SK-N-SH (cell line): Measurements from ENCODE around the gene TPSG1. TPM values are rescaled to one million over a fixed set of nuclear protein-coding genes. Genes with fewer than 3 reads are reported as not detected.

Experiments used
- CTCF ChIA-PET: fragments of 300-600, 350-600 bp; formaldehyde crosslinking; extraction: SDS; loops from one replicate; lab custom pipeline; 2021; lab: Yijun Ruan, JAX
- POLR2A ChIA-PET: fragments of 350-600 bp; sonication (Branson Sonifier 250); formaldehyde crosslinking; extraction: SDS; loops from one replicate; lab custom pipeline; 2020; ENCODE audit warnings: antibody characterized with exemption, inconsistent platforms; lab: Yijun Ruan, JAX
- DNase-seq: peaks from one replicate; pipeline ENCODE4 v3.0.0; 2012
- H2AFZ ChIP-seq: fragments of 200-600 bp; sonication (generic); 2 replicates; pipeline ENCODE4 v1.8.1; 2016; ENCODE audit warnings: antibody characterized with exemption, mild to moderate bottlenecking, low read depth
- H3F3A ChIP-seq: fragments of 200-600 bp; sonication (generic); replicated peaks from 2 replicates; pipeline ENCODE3; 2016; ENCODE audit warnings: antibody characterized with exemption, mild to moderate bottlenecking; ENCODE audit not compliant: insufficient read depth
- H3K27ac ChIP-seq, 2 experiments: fragments of 200-500 bp in 1 of 2; fragments of 200-600 bp in 1 of 2; sonication (Bioruptor generic) in 1 of 2; sonication (generic), shearing (Covaris generic) in 1 of 2; 2 replicates each; pipeline versions ENCODE4 v1.5.1 to v1.6.1; 2014 to 2016; ENCODE audit warnings: low read depth in 2 of 2, inconsistent platforms in 1 of 2, low read length in 1 of 2, mild to moderate bottlenecking in 1 of 2, mixed read lengths in 1 of 2
- H3K27me3 ChIP-seq: fragments of 200-600 bp; sonication (generic), shearing (Covaris generic); 2 replicates; pipeline ENCODE4 v1.6.1; 2016; ENCODE audit warnings: mixed run types; ENCODE audit not compliant: insufficient read depth
- H3K36me3 ChIP-seq, 2 experiments: fragments of 200-500 bp in 1 of 2; fragments of 200-600 bp in 1 of 2; sonication (Bioruptor generic) in 1 of 2; sonication (generic) in 1 of 2; replicated peaks in 1 of 2; 2 replicates each; pipeline versions ENCODE3 to v1.5.1; 2014 to 2016; ENCODE audit warnings: low read length in 1 of 2, mild to moderate bottlenecking in 1 of 2; ENCODE audit not compliant: insufficient read depth in 2 of 2, control insufficient read depth in 1 of 2
- H3K4me1 ChIP-seq, 2 experiments: fragments of 200-500 bp in 1 of 2; fragments of 200-600 bp in 1 of 2; sonication (Bioruptor generic) in 1 of 2; sonication (generic), shearing (Covaris generic) in 1 of 2; 2 replicates each; pipeline versions ENCODE4 v1.5.1 to v1.6.1; 2014 to 2016; ENCODE audit warnings: low read depth in 1 of 2, low read length in 1 of 2, mixed run types in 1 of 2; ENCODE audit not compliant: insufficient read depth in 2 of 2, control insufficient read depth in 1 of 2
- H3K4me2 ChIP-seq: fragments of 200-600 bp; sonication (generic), shearing (Covaris generic); 2 replicates; pipeline ENCODE4 v1.6.1; 2017; ENCODE audit warnings: mixed run types
- H3K4me3 ChIP-seq, 2 experiments: fragments of 200-500 bp in 1 of 2; fragments of 200-600 bp in 1 of 2; sonication (Bioruptor generic) in 1 of 2; sonication (generic), shearing (Covaris generic) in 1 of 2; 2 replicates each; pipeline versions ENCODE4 v1.5.1 to v1.8.1; 2014 to 2016; ENCODE audit warnings: low read depth in 2 of 2, inconsistent platforms in 1 of 2, low read length in 1 of 2, mild to moderate bottlenecking in 1 of 2, mixed read lengths in 1 of 2, moderate library complexity in 1 of 2
- H3K79me2 ChIP-seq: fragments of 200-600 bp; sonication (generic); 2 replicates; pipeline ENCODE4 v1.8.1; 2017; ENCODE audit warnings: mild to moderate bottlenecking; ENCODE audit not compliant: insufficient read depth
- H3K9ac ChIP-seq: fragments of 200-600 bp; sonication (generic); 2 replicates; pipeline ENCODE4 v1.6.1; 2017; ENCODE audit warnings: mixed run types
- H3K9me2 ChIP-seq: fragments of 200-600 bp; sonication (generic); 2 replicates; pipeline ENCODE4 v1.6.1; 2017; ENCODE audit warnings: mixed run types
- H3K9me3 ChIP-seq: fragments of 200-600 bp; sonication (generic); 2 replicates; pipeline ENCODE4 v1.6.1; 2017; ENCODE audit warnings: mixed run types, mild to moderate bottlenecking, moderate library complexity
- H4K20me1 ChIP-seq: fragments of 200-600 bp; sonication (generic); 2 replicates; pipeline ENCODE4 v1.6.1; 2017; ENCODE audit warnings: mild to moderate bottlenecking, mixed run types; ENCODE audit not compliant: insufficient read depth
- ELF1 ChIP-seq: IDR thresholded peaks from 2 replicates; pipeline ENCODE4 v1.4.0; 2012
- EP300 ChIP-seq, 2 experiments: IDR thresholded peaks; 2 replicates each; pipeline versions ENCODE4 v1.4.0 to v1.6.1; 2012; ENCODE audit warnings: borderline replicate concordance in 1 of 2, low read depth in 1 of 2, low read length in 1 of 2
- FOSL2 ChIP-seq: IDR thresholded peaks from 2 replicates; pipeline ENCODE4 v1.4.0; 2012; ENCODE audit warnings: low read depth, mild to moderate bottlenecking, moderate library complexity, borderline replicate concordance
- FOXJ3 ChIP-seq: sonication (generic); formaldehyde crosslinking; IDR thresholded peaks from 2 replicates; pipeline ENCODE4 v1.5.1; 2020; ENCODE audit warnings: mild to moderate bottlenecking, missing genetic modification reagents
- FOXM1 ChIP-seq: IDR thresholded peaks from 2 replicates; pipeline ENCODE4 v1.4.0; 2012; ENCODE audit warnings: low read depth, mild to moderate bottlenecking
- GABPA ChIP-seq: IDR thresholded peaks from 2 replicates; pipeline ENCODE4 v1.4.0; 2012; ENCODE audit warnings: low read depth, mild to moderate bottlenecking
- MEF2A ChIP-seq: IDR thresholded peaks from 2 replicates; pipeline ENCODE4 v1.4.0; 2012; ENCODE audit warnings: low read depth, borderline replicate concordance
- NFIC ChIP-seq: IDR thresholded peaks from 2 replicates; pipeline ENCODE4 v1.4.0; 2012; ENCODE audit warnings: borderline replicate concordance
- NRF1 ChIP-seq: IDR thresholded peaks from 2 replicates; pipeline ENCODE4 v1.6.1; 2012; ENCODE audit warnings: low read depth, mild to moderate bottlenecking, low read length
- RCOR1 ChIP-seq: fragments of 150-350 bp; IDR thresholded peaks from 2 replicates; pipeline ENCODE4 v1.6.1; 2017; ENCODE audit warnings: antibody characterized with exemption, low read length
- RFX5 ChIP-seq: IDR thresholded peaks from 2 replicates; pipeline ENCODE4 v1.6.1; 2012; ENCODE audit warnings: mild to moderate bottlenecking, improper control_type of control experiment, low read length
- SIN3A ChIP-seq: IDR thresholded peaks from 2 replicates; pipeline ENCODE4 v1.6.1; 2012; ENCODE audit warnings: low read depth, mild to moderate bottlenecking, low read length, moderate library complexity, borderline replicate concordance
- TAF1 ChIP-seq: IDR thresholded peaks from 2 replicates; pipeline ENCODE4 v1.6.1; 2012; ENCODE audit warnings: low read depth, mild to moderate bottlenecking, low read length, moderate library complexity, borderline replicate concordance
- TCF12 ChIP-seq: IDR thresholded peaks from 2 replicates; pipeline ENCODE4 v1.4.0; 2012
- WGBS: methylation state at CpG from one replicate; pipeline ENCODE4 v1.1.6; 2017; ENCODE audit warnings: low lambda C conversion rate; 5-methylcytosine and 5-hydroxymethylcytosine counted together
- polyA plus RNA-seq, 3 experiments: library from polyadenylated mRNA; depleted of rRNA; stranded (reverse); fragments of >200 nt; gene quantifications; 2 replicates each; pipeline ENCODE4 v1.2.3, GENCODE V29; 2012
- TF ChIP-seq, protein P1 (sequence below): IDR thresholded peaks from 2 replicates; pipeline ENCODE4 v1.4.0; 2012; ENCODE audit warnings: low read depth, borderline replicate concordance
- TF ChIP-seq, protein P2 (sequence below): IDR thresholded peaks from 2 replicates; pipeline ENCODE4 v1.4.0; 2012; ENCODE audit warnings: low read depth

TPSG1 gene
- polyA plus RNA-seq, 1 of the 3 experiments (the other 2 are of a cell fraction): not detected

DNA sequence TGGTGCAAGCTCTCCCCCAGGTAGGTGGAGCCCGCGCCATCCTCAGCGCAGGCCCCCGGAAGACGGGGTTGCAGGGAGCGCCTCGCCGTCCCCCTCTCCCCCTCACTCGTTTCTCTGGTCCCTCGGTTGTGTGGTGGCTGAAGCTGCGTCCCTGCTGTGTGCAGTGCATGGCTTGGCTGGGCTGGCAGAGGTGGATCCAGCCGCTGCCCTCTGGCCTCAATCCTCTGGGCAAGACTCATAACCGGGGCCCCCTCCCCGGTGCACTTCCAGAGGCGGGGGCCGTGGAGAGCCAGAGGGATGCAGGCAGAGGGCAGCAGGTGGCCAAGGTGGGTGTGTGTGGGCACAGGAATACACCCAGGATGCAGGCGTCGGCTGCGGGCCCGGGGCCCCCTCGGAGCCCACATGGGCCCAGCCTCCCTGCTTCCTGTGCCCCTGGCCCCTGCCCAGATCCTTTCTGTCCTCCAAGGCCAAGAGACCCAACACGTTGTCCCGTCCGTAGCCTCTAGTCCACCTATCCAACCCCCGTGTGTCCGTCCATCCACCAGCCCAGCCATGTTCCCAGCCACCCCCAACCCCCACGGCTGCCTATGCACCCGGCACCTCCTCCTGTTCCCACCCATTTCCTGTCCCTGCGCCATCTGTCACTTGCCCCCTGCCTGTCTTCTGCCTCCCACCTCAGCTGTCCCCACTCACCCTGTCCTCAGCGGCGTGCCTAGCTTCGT lies 9.3 kb downstream of the TPSG1 start:
- H3K27ac ChIP-seq: no peak overlapping the region
- H3K9me2 ChIP-seq: no peaks in the 10 kb centered on the region
- no peaks in the 10 kb centered on the region for H3K4me1 ChIP-seq
- no peak overlapping the region for H3K4me2 ChIP-seq
- H2AFZ ChIP-seq: no peak overlapping the region
- H3K27me3 ChIP-seq: peaks cover 88% of the 10 kb centered on the region
- CTCF ChIA-PET: interaction anchor here (1.0 to 1.2 kb wide), 3 partner anchors 11 to 71 kb away, joined by 3 to 5 read pairs (median 3); no protein-coding TSS in a partner anchor
- no peaks in the 10 kb centered on the region for H3K36me3 ChIP-seq
- H3K79me2 ChIP-seq: no peaks in the 10 kb centered on the region
- DNase-seq: no peak
- WGBS: 51% methylated on average over 13 of the region's 32 CpGs
- POLR2A ChIA-PET: no interaction called here
- H3K9ac ChIP-seq: no peak overlapping the region
- H4K20me1 ChIP-seq: no peaks in the 10 kb centered on the region
- no peaks in the 10 kb centered on the region for H3F3A ChIP-seq
- no peak overlapping the region for H3K4me3 ChIP-seq
- no peak for TF ChIP-seq FOXM1
- TF ChIP-seq NFIC: no peak
- TF ChIP-seq MEF2A: no peak
- no peak for TF ChIP-seq EP300 (IDR thresholded peaks at IDR 0.05; ENCODE audit: borderline replicate concordance in 1 of 2, low read depth in 1 of 2, low read length in 1 of 2)
- TF ChIP-seq, protein P1, sequence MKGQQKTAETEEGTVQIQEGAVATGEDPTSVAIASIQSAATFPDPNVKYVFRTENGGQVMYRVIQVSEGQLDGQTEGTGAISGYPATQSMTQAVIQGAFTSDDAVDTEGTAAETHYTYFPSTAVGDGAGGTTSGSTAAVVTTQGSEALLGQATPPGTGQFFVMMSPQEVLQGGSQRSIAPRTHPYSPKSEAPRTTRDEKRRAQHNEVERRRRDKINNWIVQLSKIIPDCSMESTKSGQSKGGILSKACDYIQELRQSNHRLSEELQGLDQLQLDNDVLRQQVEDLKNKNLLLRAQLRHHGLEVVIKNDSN: no peak
- no peak for TF ChIP-seq TAF1
- TF ChIP-seq, protein P2, sequence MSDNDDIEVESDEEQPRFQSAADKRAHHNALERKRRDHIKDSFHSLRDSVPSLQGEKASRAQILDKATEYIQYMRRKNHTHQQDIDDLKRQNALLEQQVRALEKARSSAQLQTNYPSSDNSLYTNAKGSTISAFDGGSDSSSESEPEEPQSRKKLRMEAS: no peak
- TF ChIP-seq RCOR1: no peak
- no peak for TF ChIP-seq NRF1
- TF ChIP-seq TCF12: no peak
- TF ChIP-seq FOSL2: no peak
- no peak for TF ChIP-seq RFX5
- TF ChIP-seq FOXJ3: no peak
- no peak for TF ChIP-seq ELF1
- TF ChIP-seq GABPA: no peak
- H3K9me3 ChIP-seq: no peaks in the 10 kb centered on the region

GRCh38 chr16:1214719-1215118 lies 10.3 kb downstream of the TPSG1 start:
- no peak overlapping the region for H3K4me2 ChIP-seq
- DNase-seq: no peak
- H3K4me3 ChIP-seq: no peak overlapping the region
- no peaks in the 10 kb centered on the region for H3F3A ChIP-seq
- H3K27me3 ChIP-seq: peaks cover 79% of the 10 kb centered on the region
- no peaks in the 10 kb centered on the region for H3K9me2 ChIP-seq
- TF ChIP-seq, protein P1: no peak
- TF ChIP-seq NFIC (no peak), SIN3A (no peak)
- H3K9me3 ChIP-seq: no peaks in the 10 kb centered on the region
- no peaks in the 10 kb centered on the region for H3K4me1 ChIP-seq
- H3K9ac ChIP-seq: no peak overlapping the region
- WGBS: 14% methylated on average over 8 of the region's 16 CpGs
- H3K27ac ChIP-seq: no peak overlapping the region
- ChIA-PET POLR2A (no interaction called here), CTCF (interaction anchor here (0.8 to 1.2 kb wide), 3 partner anchors 9 to 69 kb away, joined by 3 read pairs; no protein-coding TSS in a partner anchor)
- H4K20me1 ChIP-seq: no peaks in the 10 kb centered on the region
- H3K79me2 ChIP-seq: no peaks in the 10 kb centered on the region
- no peaks in the 10 kb centered on the region for H3K36me3 ChIP-seq
- no peak overlapping the region for H2AFZ ChIP-seq
